HepG2 (cell line): ENCODE measurements around the gene MRPL38. TPM values are rescaled to one million over a fixed set of nuclear protein-coding genes. Genes with fewer than 3 reads are reported as not detected.

Source experiments
- CBX5 ChIP-seq: sonication (generic); formaldehyde crosslinking; IDR thresholded peaks from 2 replicates; pipeline ENCODE4 v1.4.0; 2020; ENCODE audit warnings: missing genetic modification reagents, borderline replicate concordance
- ERF ChIP-seq: IDR thresholded peaks from 2 replicates; pipeline ENCODE4 v1.6.1; 2018; ENCODE audit warnings: missing biosample characterization, missing genetic modification reagents
- GATA4 ChIP-seq: sonication (generic); IDR thresholded peaks from 2 replicates; pipeline ENCODE4 v1.6.1; 2016; ENCODE audit warnings: antibody characterized with exemption, low read depth, borderline replicate concordance
- HNRNPK ChIP-seq: fragments of 200-400 bp; formaldehyde crosslinking; IDR thresholded peaks from 2 replicates; pipeline ENCODE4 v1.6.1; 2018; ENCODE audit warnings: low read length, low read depth, moderate library complexity, mild to moderate bottlenecking; ENCODE audit not compliant: poor library complexity, severe bottlenecking
- IRF2 ChIP-seq: IDR thresholded peaks from 2 replicates; pipeline ENCODE4 v1.6.1; 2018; ENCODE audit warnings: missing genetic modification reagents, missing compliant biosample characterization
- KLF9 ChIP-seq: IDR thresholded peaks from 2 replicates; pipeline ENCODE4 v1.6.1; 2016; ENCODE audit warnings: low read depth
- PAXIP1 ChIP-seq: sonication (generic); formaldehyde crosslinking; conservative IDR thresholded peaks from 2 replicates; pipeline ENCODE4 v1.4.0; 2020; ENCODE audit warnings: mild to moderate bottlenecking, missing genetic modification reagents, moderate library complexity
- SP5 ChIP-seq: IDR thresholded peaks from 2 replicates; pipeline ENCODE4 v1.6.1; 2016; ENCODE audit warnings: low read depth, borderline replicate concordance
- TFAP4 ChIP-seq: sonication (generic); IDR thresholded peaks from 2 replicates; pipeline ENCODE4 v1.6.1; 2016; ENCODE audit warnings: low read depth, borderline replicate concordance
- ZNF10 ChIP-seq: sonication (generic); formaldehyde crosslinking; IDR thresholded peaks from 2 replicates; pipeline ENCODE4 v1.4.0; 2020; ENCODE audit warnings: mild to moderate bottlenecking, low read depth, missing genetic modification reagents, borderline replicate concordance
- ZNF30 ChIP-seq: sonication (generic); formaldehyde crosslinking; IDR thresholded peaks from 2 replicates; pipeline ENCODE4 v1.5.0; 2020; ENCODE audit warnings: mild to moderate bottlenecking, missing genetic modification reagents
- ZNF543 ChIP-seq: sonication (generic); formaldehyde crosslinking; IDR thresholded peaks from 2 replicates; pipeline ENCODE4 v1.4.0; 2020; ENCODE audit warnings: mild to moderate bottlenecking, missing genetic modification reagents
- ZNF740 ChIP-seq: sonication (generic); formaldehyde crosslinking; IDR thresholded peaks from 2 replicates; pipeline ENCODE4 v1.4.0; 2020; ENCODE audit warnings: missing genetic modification reagents
- ZNF772 ChIP-seq: sonication (generic); formaldehyde crosslinking; IDR thresholded peaks from 2 replicates; pipeline ENCODE4 v1.5.0; 2020; ENCODE audit warnings: mild to moderate bottlenecking, missing genetic modification reagents
- ZNF788 ChIP-seq: sonication (generic); formaldehyde crosslinking; IDR thresholded peaks from 2 replicates; pipeline ENCODE4 v1.5.0; 2020; ENCODE audit warnings: mild to moderate bottlenecking, missing genetic modification reagents, borderline replicate concordance
- ZNF883 ChIP-seq: sonication (generic); formaldehyde crosslinking; IDR thresholded peaks from 2 replicates; pipeline ENCODE4 v1.5.1; 2020; ENCODE audit warnings: mild to moderate bottlenecking, missing genetic modification reagents; ENCODE audit errors: not compliant biosample characterization
- polyA plus RNA-seq, 8 experiments: library from polyadenylated mRNA; depleted of rRNA in 3 of 8; stranded (reverse) in 7 of 8; unstranded in 1 of 8; fragments of >200 nt; fragmentation: Illumina TruSeq in 4 of 8; extraction: Trizol in 4 of 8; gene quantifications; 2 replicates each; pipeline versions ENCODE4 v1.2.1 to v1.2.3, GENCODE V29; 2011 to 2016; ENCODE audit warnings: low read depth in 4 of 8, missing spikeins in 1 of 8, mixed read lengths in 1 of 8; ENCODE audit not compliant: insufficient read depth in 1 of 8
- total RNA-seq, 5 experiments: library from RNA; depleted of rRNA; stranded (reverse); fragments of >200 nt; fragmentation: Illumina TruSeq; extraction: Trizol; gene quantifications; 2 replicates each; pipeline ENCODE4 v1.2.3, GENCODE V29; 2016; ENCODE audit warnings: low read depth in 1 of 5
- TF ChIP-seq, protein P1 (sequence below): IDR thresholded peaks from 2 replicates; pipeline ENCODE4 v1.6.1; 2016; ENCODE audit warnings: missing compliant biosample characterization, missing genetic modification reagents, borderline replicate concordance
- TF ChIP-seq, protein P2 (sequence below): sonication (generic); formaldehyde crosslinking; IDR thresholded peaks from 2 replicates; pipeline ENCODE4 v1.8.1; 2023; ENCODE audit warnings: mild to moderate bottlenecking, inconsistent platforms, moderate library complexity, missing genetic modification reagents, borderline replicate concordance
- TF ChIP-seq, protein P3 (sequence below): sonication (generic); formaldehyde crosslinking; IDR thresholded peaks from 2 replicates; pipeline ENCODE4 v1.8.0; 2022; ENCODE audit warnings: mild to moderate bottlenecking, missing genetic modification reagents, moderate library complexity

Gene MRPL38
- total and polyA plus RNA-seq, 2 of the 13 experiments (the other 11 are each of a cell fraction or from before 2014, with no cell fraction given) = 83.7 to 125 TPM

DNA sequence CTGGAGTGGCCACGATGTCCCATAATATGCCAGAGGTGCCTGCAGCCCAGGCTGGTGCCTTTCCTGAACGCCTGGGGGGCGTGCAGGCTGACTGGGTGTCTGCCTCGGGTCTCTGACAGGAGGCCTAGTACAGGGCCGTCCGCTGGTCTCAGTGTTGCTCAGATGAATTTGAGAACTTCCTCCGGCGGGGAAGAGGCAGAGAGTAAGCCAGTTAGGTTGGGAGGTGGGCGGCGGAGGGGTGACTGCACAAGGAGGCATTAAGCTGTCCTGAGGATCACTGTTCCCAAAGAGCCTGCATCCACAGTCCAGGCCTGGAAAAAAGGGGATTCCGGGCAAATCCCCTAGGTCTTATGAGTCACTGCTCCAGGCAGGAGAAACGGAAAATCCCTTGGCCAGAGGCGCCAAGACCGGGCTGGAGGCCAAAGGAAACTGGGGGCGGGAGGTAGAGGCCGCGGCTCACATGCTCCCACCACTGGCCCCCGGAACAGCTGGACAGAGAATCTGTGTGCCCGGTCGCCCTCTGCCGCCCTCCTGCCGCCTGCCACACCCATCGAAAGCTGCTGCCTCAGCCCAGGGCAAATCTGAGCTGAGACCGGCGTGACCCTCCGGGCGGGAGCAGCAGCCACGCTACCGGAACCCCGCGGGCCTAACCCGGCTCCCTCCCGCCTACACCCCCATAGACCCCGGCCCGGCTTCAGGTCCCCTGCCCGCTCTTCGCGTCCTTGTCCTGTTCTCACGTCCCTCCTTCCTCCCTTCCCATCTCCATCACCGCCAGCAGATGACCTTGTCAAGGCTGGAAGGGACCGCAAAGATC lies 27.5 kb downstream of the MRPL38 start (continued):
- no peak for TF ChIP-seq CBX5
- peak; percentile 28; the same call in 1 of the 2 replicates for TF ChIP-seq ZNF772 (CRISPR knock-in tag)
- TF ChIP-seq ZNF10 (CRISPR knock-in tag) = no peak
- TF ChIP-seq ERF (CRISPR knock-in tag) = peak; percentile 39
- TF ChIP-seq TFAP4 = peak; percentile 95
- TF ChIP-seq, protein P1, sequence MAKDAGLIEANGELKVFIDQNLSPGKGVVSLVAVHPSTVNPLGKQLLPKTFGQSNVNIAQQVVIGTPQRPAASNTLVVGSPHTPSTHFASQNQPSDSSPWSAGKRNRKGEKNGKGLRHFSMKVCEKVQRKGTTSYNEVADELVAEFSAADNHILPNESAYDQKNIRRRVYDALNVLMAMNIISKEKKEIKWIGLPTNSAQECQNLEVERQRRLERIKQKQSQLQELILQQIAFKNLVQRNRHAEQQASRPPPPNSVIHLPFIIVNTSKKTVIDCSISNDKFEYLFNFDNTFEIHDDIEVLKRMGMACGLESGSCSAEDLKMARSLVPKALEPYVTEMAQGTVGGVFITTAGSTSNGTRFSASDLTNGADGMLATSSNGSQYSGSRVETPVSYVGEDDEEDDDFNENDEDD (CRISPR knock-in tag) = peak; percentile 56; the same call in 1 of the 2 replicates
- TF ChIP-seq HNRNPK = peak; percentile 97
- TF ChIP-seq, protein P2, sequence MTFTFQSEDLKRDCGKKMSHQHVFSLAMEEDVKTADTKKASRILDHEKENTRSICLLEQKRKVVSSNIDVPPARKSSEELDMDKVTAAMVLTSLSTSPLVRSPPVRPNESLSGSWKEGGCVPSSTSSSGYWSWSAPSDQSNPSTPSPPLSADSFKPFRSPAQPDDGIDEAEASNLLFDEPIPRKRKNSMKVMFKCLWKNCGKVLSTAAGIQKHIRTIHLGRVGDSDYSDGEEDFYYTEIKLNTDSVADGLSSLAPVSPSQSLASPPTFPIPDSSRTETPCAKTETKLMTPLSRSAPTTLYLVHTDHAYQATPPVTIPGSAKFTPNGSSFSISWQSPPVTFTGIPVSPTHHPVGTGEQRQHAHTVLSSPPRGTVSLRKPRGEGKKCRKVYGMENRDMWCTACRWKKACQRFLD (CRISPR knock-in tag) = peak; percentile 77; the same call in 1 of the 2 replicates
- TF ChIP-seq ZNF30 = peak; percentile 96
- no peak; the same call in none of the 2 replicates for TF ChIP-seq ZNF740
- 0 out of 2 replicates have a peak, but pooled peaks have one; percentile 22 for TF ChIP-seq SP5 (CRISPR knock-in tag)
- TF ChIP-seq GATA4 = peak; percentile 9; the same call in 1 of the 2 replicates
- peak; percentile 42; the same call in 1 of the 2 replicates for TF ChIP-seq KLF9 (CRISPR knock-in tag)
- TF ChIP-seq, protein P3, sequence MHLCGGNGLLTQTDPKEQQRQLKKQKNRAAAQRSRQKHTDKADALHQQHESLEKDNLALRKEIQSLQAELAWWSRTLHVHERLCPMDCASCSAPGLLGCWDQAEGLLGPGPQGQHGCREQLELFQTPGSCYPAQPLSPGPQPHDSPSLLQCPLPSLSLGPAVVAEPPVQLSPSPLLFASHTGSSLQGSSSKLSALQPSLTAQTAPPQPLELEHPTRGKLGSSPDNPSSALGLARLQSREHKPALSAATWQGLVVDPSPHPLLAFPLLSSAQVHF (CRISPR knock-in tag) = peak; percentile 19
- TF ChIP-seq ZNF788 = no peak; the same call in 1 of the 2 replicates
- no peak for TF ChIP-seq ZNF883 (CRISPR knock-in tag)
- TF ChIP-seq PAXIP1 = no peak
- TF ChIP-seq IRF2 (CRISPR knock-in tag) = peak; percentile 8; the same call in 1 of the 2 replicates
- no peak for TF ChIP-seq ZNF543 (CRISPR knock-in tag)
